Measurements from ENCODE around the gene SLC66A3.

The SLC66A3 gene

GRCh38 chr2:11129598-11130449, 25.4 kb upstream of the SLC66A3 start:
- Histone ChIP-seq H3K27ac (ENCODE audit: insufficient read depth in 1 of 2, low read depth in 1 of 2, low read length in 2 of 2, poor library complexity in 1 of 2, severe bottlenecking in 2 of 2) (peak overlapping the region in 1 of 2 experiments; percentile 5), H3K4me3 (ENCODE audit: control insufficient read depth in 1 of 7, extremely low read depth in 1 of 7, insufficient read depth in 4 of 7, low read depth in 2 of 7, low read length in 6 of 7) (peak overlapping the region; percentile 32 to 75 (median 59)), H3K9me3 (ENCODE audit: control extremely low read depth in 1 of 5, control insufficient read depth in 4 of 5, insufficient read depth in 2 of 5, low read depth in 1 of 5, low read length in 4 of 5) (no peaks in the 10 kb centered on the region), H3K4me1 (ENCODE audit: control extremely low read depth in 1 of 4, control insufficient read depth in 4 of 4, insufficient read depth in 4 of 4, low read length in 3 of 4) (peaks cover 3 to 51% (median 34%) of the 10 kb centered on the region in 4 experiments), H3K27me3 (replicated peaks in 2 of 5; ENCODE audit: control insufficient read depth in 4 of 5, insufficient read depth in 5 of 5, low read length in 4 of 5) (peaks cover 0 to 9% (median 5%) of the 10 kb centered on the region in 5 experiments), H3K36me3 (ENCODE audit: control insufficient read depth in 4 of 4, insufficient read depth in 4 of 4, low read length in 3 of 4) (no peaks in the 10 kb centered on the region)
- ChIA-PET CTCF (interaction anchor here (1.0 to 8.2 kb wide), 11 partner anchors 9 to 456 kb away, joined by 3 to 52 read pairs (median 4); no protein-coding TSS in a partner anchor), POLR2A (interaction anchor here (1.0 kb wide), 1 partner anchor 30 kb away, joined by 3 read pairs; no protein-coding TSS in a partner anchor)
- peak; percentile 69 to 79 (median 74) for DNase-seq
- 5% methylated on average over 40 of the region's 46 CpGs for WGBS (ENCODE audit: insufficient coverage)

DNA sequence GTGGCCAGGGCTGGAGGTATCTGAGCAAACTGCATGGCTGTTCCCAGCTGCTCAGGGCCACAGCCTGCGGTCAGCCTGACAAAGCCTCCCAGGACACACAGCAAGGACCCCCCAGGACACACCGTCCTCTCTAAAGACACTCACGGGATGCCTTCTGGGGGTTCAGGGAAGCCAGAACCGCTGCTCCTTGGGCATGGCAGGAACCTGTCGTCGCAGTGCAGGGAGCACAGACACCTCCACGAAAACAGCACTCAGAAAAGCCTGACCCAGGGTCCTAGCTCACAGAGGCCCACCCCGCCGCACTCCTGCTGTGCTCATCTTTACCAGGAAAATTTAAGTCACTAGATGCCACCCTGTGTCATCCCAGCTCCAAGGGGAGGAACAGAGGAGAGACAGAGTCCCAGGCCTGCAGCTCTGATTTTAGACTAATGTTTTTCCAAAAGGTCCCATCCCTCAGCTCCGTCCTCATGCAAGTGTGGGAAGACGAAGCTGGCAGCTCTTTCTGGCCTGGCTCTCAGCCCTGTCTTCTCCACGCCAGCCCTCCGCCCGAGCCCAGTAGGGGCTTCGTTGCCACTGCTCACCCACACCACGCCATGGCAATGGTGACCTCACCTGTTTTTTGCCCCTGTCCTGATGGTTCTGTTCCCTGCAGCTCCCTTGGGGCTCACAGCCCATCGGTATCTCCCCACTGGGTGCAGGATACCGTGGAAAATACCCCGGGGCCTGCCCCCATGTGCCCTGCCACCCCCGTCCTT, 23.9 kb upstream of the SLC66A3 start:
- ChIA-PET POLR2A (no interaction called here), CTCF (interaction anchor here (0.6 to 8.2 kb wide), 19 partner anchors 8 to 549 kb away, joined by 3 to 52 read pairs (median 7); no protein-coding TSS in a partner anchor)
- Histone ChIP-seq H3K27ac (ENCODE audit: insufficient read depth in 1 of 2, low read depth in 1 of 2, low read length in 2 of 2, poor library complexity in 1 of 2, severe bottlenecking in 2 of 2) (no peak overlapping the region), H3K9me3 (ENCODE audit: control extremely low read depth in 1 of 5, control insufficient read depth in 4 of 5, insufficient read depth in 2 of 5, low read depth in 1 of 5, low read length in 4 of 5) (no peaks in the 10 kb centered on the region), H3K36me3 (ENCODE audit: control insufficient read depth in 4 of 4, insufficient read depth in 4 of 4, low read length in 3 of 4) (no peaks in the 10 kb centered on the region), H3K4me3 (ENCODE audit: control insufficient read depth in 1 of 7, extremely low read depth in 1 of 7, insufficient read depth in 4 of 7, low read depth in 2 of 7, low read length in 6 of 7) (no peak overlapping the region), H3K27me3 (replicated peaks in 2 of 5; ENCODE audit: control insufficient read depth in 4 of 5, insufficient read depth in 5 of 5, low read length in 4 of 5) (peaks cover 0 to 9% (median 6%) of the 10 kb centered on the region in 5 experiments), H3K4me1 (ENCODE audit: control extremely low read depth in 1 of 4, control insufficient read depth in 4 of 4, insufficient read depth in 4 of 4, low read length in 3 of 4) (peaks cover 3 to 51% (median 34%) of the 10 kb centered on the region in 4 experiments)
- no peak for DNase-seq
- 98% methylated on average over 17 of the region's 20 CpGs for WGBS (ENCODE audit: insufficient coverage)

DNA sequence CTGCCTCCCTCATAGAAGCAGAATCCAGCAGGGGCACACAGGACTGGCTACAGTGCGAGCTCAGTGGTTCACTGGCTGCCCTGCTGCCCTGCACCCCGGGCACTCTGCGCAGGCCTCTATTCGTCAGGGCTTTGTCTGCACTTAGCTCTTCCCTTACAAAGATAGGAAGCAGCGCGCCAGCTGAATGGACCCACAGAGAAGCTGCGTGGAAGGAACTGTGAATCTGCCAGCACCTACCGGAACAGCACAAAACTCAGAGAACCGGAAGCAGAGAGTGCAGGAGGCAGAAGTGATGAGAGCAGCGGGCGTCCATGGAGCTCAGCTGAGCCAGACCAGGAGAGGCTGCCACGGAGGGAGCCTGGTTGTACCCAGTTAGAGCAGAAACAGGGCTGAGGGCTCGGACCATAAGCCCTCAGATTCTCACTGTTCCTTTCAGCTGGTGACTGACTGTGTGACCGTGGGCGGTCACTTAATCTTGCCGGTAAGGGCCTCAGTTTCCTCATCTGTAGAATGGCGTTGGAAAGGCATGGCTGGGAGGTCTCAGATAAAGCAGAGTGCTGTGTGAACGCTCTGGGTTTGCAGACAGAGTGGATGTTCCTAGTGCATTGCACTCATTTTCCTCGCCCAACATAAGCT, 23.1 kb upstream of the SLC66A3 start:
- Histone ChIP-seq H3K27ac (ENCODE audit: insufficient read depth in 1 of 2, low read depth in 1 of 2, low read length in 2 of 2, poor library complexity in 1 of 2, severe bottlenecking in 2 of 2) (no peak overlapping the region), H3K36me3 (ENCODE audit: control insufficient read depth in 4 of 4, insufficient read depth in 4 of 4, low read length in 3 of 4) (no peaks in the 10 kb centered on the region), H3K27me3 (replicated peaks in 2 of 5; ENCODE audit: control insufficient read depth in 4 of 5, insufficient read depth in 5 of 5, low read length in 4 of 5) (peaks cover 0 to 9% (median 6%) of the 10 kb centered on the region in 5 experiments), H3K9me3 (ENCODE audit: control extremely low read depth in 1 of 5, control insufficient read depth in 4 of 5, insufficient read depth in 2 of 5, low read depth in 1 of 5, low read length in 4 of 5) (no peaks in the 10 kb centered on the region), H3K4me1 (ENCODE audit: control extremely low read depth in 1 of 4, control insufficient read depth in 4 of 4, insufficient read depth in 4 of 4, low read length in 3 of 4) (peaks cover 3 to 51% (median 34%) of the 10 kb centered on the region in 4 experiments), H3K4me3 (ENCODE audit: control insufficient read depth in 1 of 7, extremely low read depth in 1 of 7, insufficient read depth in 4 of 7, low read depth in 2 of 7, low read length in 6 of 7) (peak overlapping the region in 4 of 7 experiments; percentile 28 to 88 (median 74))
- POLR2A ChIA-PET: no interaction called here
- CTCF ChIA-PET: interaction anchor here (0.6 to 8.2 kb wide), 40 partner anchors 9 to 548 kb away, joined by 3 to 52 read pairs (median 4); partner anchors contain the start of gene SLC66A3
- WGBS (ENCODE audit: insufficient coverage): 80% methylated on average over 16 of the region's 19 CpGs
- DNase-seq: no peak

GRCh38 chr2:11133238-11133935, 21.9 kb upstream of the SLC66A3 start:
- no peak for DNase-seq
- Histone ChIP-seq H3K4me1 (ENCODE audit: control extremely low read depth in 1 of 4, control insufficient read depth in 4 of 4, insufficient read depth in 4 of 4, low read length in 3 of 4) (peaks cover 3 to 44% (median 32%) of the 10 kb centered on the region in 4 experiments), H3K4me3 (ENCODE audit: control insufficient read depth in 1 of 7, extremely low read depth in 1 of 7, insufficient read depth in 4 of 7, low read depth in 2 of 7, low read length in 6 of 7) (peak overlapping the region; percentile 28 to 88 (median 64)), H3K27me3 (replicated peaks in 2 of 5; ENCODE audit: control insufficient read depth in 4 of 5, insufficient read depth in 5 of 5, low read length in 4 of 5) (peaks cover 0 to 9% (median 6%) of the 10 kb centered on the region in 5 experiments), H3K36me3 (ENCODE audit: control insufficient read depth in 4 of 4, insufficient read depth in 4 of 4, low read length in 3 of 4) (no peaks in the 10 kb centered on the region), H3K27ac (ENCODE audit: insufficient read depth in 1 of 2, low read depth in 1 of 2, low read length in 2 of 2, poor library complexity in 1 of 2, severe bottlenecking in 2 of 2) (peak overlapping the region in 1 of 2 experiments; percentile 12), H3K9me3 (ENCODE audit: control extremely low read depth in 1 of 5, control insufficient read depth in 4 of 5, insufficient read depth in 2 of 5, low read depth in 1 of 5, low read length in 4 of 5) (no peaks in the 10 kb centered on the region)
- CTCF ChIA-PET: interaction anchor here (0.6 to 8.2 kb wide), 40 partner anchors 9 to 454 kb away, joined by 3 to 52 read pairs (median 5); partner anchors contain the start of gene SLC66A3
- WGBS (ENCODE audit: insufficient coverage): 17% methylated on average over 14 of the region's 25 CpGs
- POLR2A ChIA-PET: interaction anchor here (0.6 to 1.0 kb wide), 4 partner anchors 50 to 304 kb away, joined by 3 to 10 read pairs (median 4); no protein-coding TSS in a partner anchor

GRCh38 chr2:11133936-11134320, 21.3 kb upstream of the SLC66A3 start:
- Histone ChIP-seq H3K4me1 (ENCODE audit: control extremely low read depth in 1 of 4, control insufficient read depth in 4 of 4, insufficient read depth in 4 of 4, low read length in 3 of 4) (peaks cover 3 to 41% (median 30%) of the 10 kb centered on the region in 4 experiments), H3K27me3 (replicated peaks in 2 of 5; ENCODE audit: control insufficient read depth in 4 of 5, insufficient read depth in 5 of 5, low read length in 4 of 5) (peaks cover 0 to 9% (median 6%) of the 10 kb centered on the region in 5 experiments), H3K4me3 (ENCODE audit: control insufficient read depth in 1 of 7, extremely low read depth in 1 of 7, insufficient read depth in 4 of 7, low read depth in 2 of 7, low read length in 6 of 7) (peak overlapping the region in 2 of 7 experiments; percentile 64 to 84), H3K27ac (ENCODE audit: insufficient read depth in 1 of 2, low read depth in 1 of 2, low read length in 2 of 2, poor library complexity in 1 of 2, severe bottlenecking in 2 of 2) (no peak overlapping the region), H3K9me3 (ENCODE audit: control extremely low read depth in 1 of 5, control insufficient read depth in 4 of 5, insufficient read depth in 2 of 5, low read depth in 1 of 5, low read length in 4 of 5) (no peaks in the 10 kb centered on the region), H3K36me3 (ENCODE audit: control insufficient read depth in 4 of 4, insufficient read depth in 4 of 4, low read length in 3 of 4) (no peaks in the 10 kb centered on the region)
- CTCF ChIA-PET: interaction anchor here (0.7 to 8.2 kb wide), 17 partner anchors 9 to 453 kb away, joined by 3 to 52 read pairs (median 8); no protein-coding TSS in a partner anchor
- WGBS (ENCODE audit: insufficient coverage): 88% methylated on average over 8 of the region's 8 CpGs
- DNase-seq: no peak
- POLR2A ChIA-PET: interaction anchor here (1.0 kb wide), 1 partner anchor 49 kb away, joined by 3 read pairs; no protein-coding TSS in a partner anchor

DNA sequence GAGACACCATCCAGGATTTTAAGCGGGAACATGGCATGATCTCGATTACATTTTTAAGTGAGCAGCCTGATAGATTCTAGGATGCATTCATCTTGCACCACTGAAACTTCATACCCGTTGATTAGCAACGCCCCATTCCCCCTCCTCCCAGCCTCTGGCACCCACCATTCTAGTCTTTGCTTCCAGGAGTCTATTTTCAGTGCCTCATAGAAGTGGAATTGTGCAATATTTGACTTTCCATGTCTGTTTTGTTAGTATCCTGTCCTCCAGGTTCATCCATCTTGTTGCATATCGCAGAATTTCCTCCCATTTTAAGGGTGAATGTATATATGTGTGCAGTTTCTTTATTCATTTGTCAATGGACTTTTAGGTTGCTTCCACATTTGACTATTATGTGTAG, 20.9 kb upstream of the SLC66A3 start:
- Histone ChIP-seq H3K4me3 (ENCODE audit: control insufficient read depth in 1 of 7, extremely low read depth in 1 of 7, insufficient read depth in 4 of 7, low read depth in 2 of 7, low read length in 6 of 7) (no peak overlapping the region), H3K27ac (ENCODE audit: insufficient read depth in 1 of 2, low read depth in 1 of 2, low read length in 2 of 2, poor library complexity in 1 of 2, severe bottlenecking in 2 of 2) (no peak overlapping the region), H3K4me1 (ENCODE audit: control extremely low read depth in 1 of 4, control insufficient read depth in 4 of 4, insufficient read depth in 4 of 4, low read length in 3 of 4) (peaks cover 3 to 38% (median 30%) of the 10 kb centered on the region in 4 experiments), H3K9me3 (ENCODE audit: control extremely low read depth in 1 of 5, control insufficient read depth in 4 of 5, insufficient read depth in 2 of 5, low read depth in 1 of 5, low read length in 4 of 5) (no peaks in the 10 kb centered on the region), H3K36me3 (ENCODE audit: control insufficient read depth in 4 of 4, insufficient read depth in 4 of 4, low read length in 3 of 4) (no peaks in the 10 kb centered on the region), H3K27me3 (replicated peaks in 2 of 5; ENCODE audit: control insufficient read depth in 4 of 5, insufficient read depth in 5 of 5, low read length in 4 of 5) (peaks cover 0 to 9% (median 6%) of the 10 kb centered on the region in 5 experiments)
- no peak for DNase-seq
- POLR2A ChIA-PET: no interaction called here
- CTCF ChIA-PET: interaction anchor here (1.2 to 8.2 kb wide), 9 partner anchors 8 to 449 kb away, joined by 3 to 52 read pairs (median 8); no protein-coding TSS in a partner anchor
- 96% methylated on average over 3 of the region's 5 CpGs for WGBS (ENCODE audit: insufficient coverage)
